Keratinocyte (primary cell): ENCODE measurements around the gene GDAP1L1. TPM values are rescaled to one million over a fixed set of nuclear protein-coding genes. Genes with fewer than 3 reads are reported as not detected.

Experiments used
- DNase-seq: peaks from one replicate; pipeline ENCODE4 v3.0.0-alpha.2; 2011; ENCODE audit warnings: low read depth, missing footprints, low spot score
- FAIRE-seq: peaks from 2 replicates; lab custom pipeline; 2011; peaks lifted over from hg19 to GRCh38; lab: Jason Lieb, UNC
- H2AFZ ChIP-seq: 2 replicates; pipeline ENCODE4 v1.6.0; 2012; ENCODE audit warnings: low read length, control low read depth, inconsistent platforms; ENCODE audit not compliant: control insufficient read depth
- H3K27ac ChIP-seq: 2 replicates; pipeline ENCODE4 v1.5.1; 2011; ENCODE audit warnings: low read length; ENCODE audit not compliant: control insufficient read depth, insufficient read depth
- H3K27me3 ChIP-seq: 3 replicates; pipeline ENCODE4 v1.6.0; 2011; ENCODE audit warnings: low read length; ENCODE audit not compliant: control insufficient read depth, insufficient read depth; ENCODE audit errors: extremely low read depth
- H3K36me3 ChIP-seq, 2 experiments: 2 replicates in 1 of 2; 3 replicates in 1 of 2; pipeline ENCODE4 v1.5.1; 2011; ENCODE audit warnings: low read length in 2 of 2, mild to moderate bottlenecking in 1 of 2; ENCODE audit not compliant: control insufficient read depth in 2 of 2, insufficient read depth in 2 of 2; ENCODE audit errors: extremely low read depth in 1 of 2
- H3K4me1 ChIP-seq: 3 replicates; pipeline ENCODE4 v1.5.1; 2011; ENCODE audit warnings: low read length; ENCODE audit not compliant: control insufficient read depth, insufficient read depth; ENCODE audit errors: extremely low read depth
- H3K4me2 ChIP-seq: 3 replicates; pipeline ENCODE4 v1.6.0; 2011; ENCODE audit warnings: low read depth, low read length; ENCODE audit not compliant: control insufficient read depth, insufficient read depth; ENCODE audit errors: extremely low read depth
- H3K4me3 ChIP-seq, 3 experiments: fragments of 200-600 bp in 1 of 3; sonication (generic) in 1 of 3; 2 replicates in 2 of 3; 3 replicates in 1 of 3; pipeline ENCODE4 v1.5.1; 2011 to 2016; ENCODE audit warnings: low read length in 3 of 3, mild to moderate bottlenecking in 3 of 3, control low read depth in 2 of 3, inconsistent platforms in 1 of 3, low read depth in 1 of 3, mixed read lengths in 1 of 3, mixed run types in 1 of 3, moderate library complexity in 1 of 3; ENCODE audit not compliant: control insufficient read depth in 2 of 3, insufficient read depth in 2 of 3; ENCODE audit errors: extremely low read depth in 1 of 3
- H3K79me2 ChIP-seq: 2 replicates; pipeline ENCODE4 v1.6.0; 2012; ENCODE audit warnings: low read length; ENCODE audit not compliant: control insufficient read depth, insufficient read depth
- H3K9ac ChIP-seq: 3 replicates; pipeline ENCODE4 v1.6.0; 2011; ENCODE audit warnings: low read length; ENCODE audit not compliant: control insufficient read depth, insufficient read depth; ENCODE audit errors: extremely low read depth
- H3K9me1 ChIP-seq: 3 replicates; pipeline ENCODE4 v1.6.0; 2011; ENCODE audit warnings: low read length; ENCODE audit not compliant: control insufficient read depth, insufficient read depth; ENCODE audit errors: extremely low read depth
- H3K9me3 ChIP-seq: 2 replicates; pipeline ENCODE4 v1.5.1; 2012; ENCODE audit warnings: low read depth, low read length; ENCODE audit not compliant: control insufficient read depth
- H4K20me1 ChIP-seq: 3 replicates; pipeline ENCODE4 v1.6.0; 2011; ENCODE audit warnings: low read length; ENCODE audit not compliant: control insufficient read depth, insufficient read depth; ENCODE audit errors: extremely low read depth
- CTCF ChIP-seq, 3 experiments: IDR thresholded peaks in 1 of 3; conservative IDR thresholded peaks in 1 of 3; optimal IDR thresholded peaks in 1 of 3; 2 replicates in 2 of 3; 3 replicates in 1 of 3; pipeline versions ENCODE3 to v1.5.1; 2011; ENCODE audit warnings: low read length in 3 of 3, mild to moderate bottlenecking in 3 of 3, moderate library complexity in 2 of 3, control low read depth in 1 of 3, inconsistent platforms in 1 of 3; ENCODE audit not compliant: insufficient read depth in 2 of 3; ENCODE audit errors: extremely low read depth in 1 of 3
- EZH2 ChIP-seq: IDR thresholded peaks from one replicate; pipeline ENCODE4 v1.6.1; 2012; ENCODE audit warnings: inconsistent platforms, mild to moderate bottlenecking, low read length, moderate library complexity
- dilution Hi-C: fragments of 300-500 bp; cut with MboI; formaldehyde crosslinking; loops from one replicate; pipeline ENCODE4 v1.7.0; 2020; ENCODE audit warnings: low sequenced_read_pairs; ENCODE audit not compliant: extremely low pct_ligation_motif_present
- polyA plus RNA-seq, 5 experiments: library from polyadenylated mRNA; depleted of rRNA in 3 of 5; stranded (reverse) in 3 of 5; stranded (forward) in 1 of 5; unstranded in 1 of 5; fragments of >200 nt; gene quantifications; 1 replicate in 1 of 5; 2 replicates in 3 of 5; 3 replicates in 1 of 5; pipeline versions ENCODE4 v1.2.1 to v1.2.3, GENCODE V29; 2011 to 2012; ENCODE audit warnings: missing spikeins in 2 of 5, low read depth in 1 of 5, low replicate concordance in 1 of 5

GDAP1L1 gene
- polyA plus RNA-seq, 1 donor (not counting 4 experiments of a cell fraction or from before 2014, with no cell fraction given), result not detected

DNA sequence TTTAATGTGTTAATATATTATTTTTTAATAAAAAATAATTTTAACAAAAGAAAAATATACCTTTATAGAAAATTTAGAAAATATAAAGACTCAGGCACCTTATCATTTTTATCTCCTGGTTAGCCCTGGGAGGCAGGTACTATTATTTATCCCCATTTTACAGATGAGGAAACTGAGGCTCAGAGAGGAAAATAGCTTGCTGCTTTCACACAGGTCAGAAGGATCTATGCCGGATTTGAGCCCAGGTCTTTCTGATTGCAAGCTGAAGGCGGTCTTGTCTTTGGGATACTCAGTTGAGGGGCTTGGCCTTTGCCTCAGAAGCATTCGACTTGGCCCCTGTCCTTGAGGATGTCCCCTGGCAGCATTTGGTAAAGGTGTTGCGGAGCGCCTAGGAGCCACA lies 25.1 kb upstream of the GDAP1L1 start:
- Histone ChIP-seq H3K9me3 (no peaks in the 10 kb centered on the region), H4K20me1 (no peaks in the 10 kb centered on the region), H3K4me1 (peaks cover 10% of the 10 kb centered on the region), H2AFZ (no peak overlapping the region), H3K27ac (no peak overlapping the region), H3K36me3 (no peaks in the 10 kb centered on the region), H3K9ac (no peak overlapping the region), H3K79me2 (no peaks in the 10 kb centered on the region), H3K27me3 (no peaks in the 10 kb centered on the region), H3K4me2 (no peak overlapping the region), H3K4me3 (no peak overlapping the region), H3K9me1 (no peaks in the 10 kb centered on the region)
- no peak for FAIRE-seq
- dilution Hi-C loops, result no loop called here
- DNase-seq, result no peak
- TF ChIP-seq CTCF (optimal IDR thresholded peaks at IDR 0.05 in 1 of 3, IDR thresholded peaks at IDR 0.05 in 1 of 3, conservative IDR thresholded peaks at IDR 0.05 in 1 of 3; ENCODE audit: extremely low read depth in 1 of 3, insufficient read depth in 2 of 3, low read length in 3 of 3), result no peak
- no peak for TF ChIP-seq EZH2

- dilution Hi-C loops, result no loop called here
- no peak for FAIRE-seq
- TF ChIP-seq CTCF (optimal IDR thresholded peaks at IDR 0.05 in 1 of 3, IDR thresholded peaks at IDR 0.05 in 1 of 3, conservative IDR thresholded peaks at IDR 0.05 in 1 of 3; ENCODE audit: extremely low read depth in 1 of 3, insufficient read depth in 2 of 3, low read length in 3 of 3) (no peak), EZH2 (no peak)
Measured at GRCh38 chr20:44222633-44223368, 24.3 kb upstream of the GDAP1L1 start.

More at GRCh38 chr20:44222633-44223368, 24.3 kb upstream of the GDAP1L1 start:
- Histone ChIP-seq H3K4me3 (no peak overlapping the region), H3K9ac (no peak overlapping the region), H3K4me1 (peaks cover 10% of the 10 kb centered on the region), H4K20me1 (no peaks in the 10 kb centered on the region), H3K4me2 (no peak overlapping the region), H3K79me2 (no peaks in the 10 kb centered on the region), H3K36me3 (no peaks in the 10 kb centered on the region), H2AFZ (no peak overlapping the region), H3K27me3 (no peaks in the 10 kb centered on the region), H3K27ac (no peak overlapping the region), H3K9me1 (no peaks in the 10 kb centered on the region), H3K9me3 (no peaks in the 10 kb centered on the region)
- no peak for DNase-seq
